ENCODE data around the gene MRGPRG. TPM values are rescaled to one million over a fixed set of nuclear protein-coding genes. Genes with fewer than 3 reads are reported as not detected.

The MRGPRG gene
- polyA plus RNA-seq, 1 donor from 2014 or later, result not detected

DNA sequence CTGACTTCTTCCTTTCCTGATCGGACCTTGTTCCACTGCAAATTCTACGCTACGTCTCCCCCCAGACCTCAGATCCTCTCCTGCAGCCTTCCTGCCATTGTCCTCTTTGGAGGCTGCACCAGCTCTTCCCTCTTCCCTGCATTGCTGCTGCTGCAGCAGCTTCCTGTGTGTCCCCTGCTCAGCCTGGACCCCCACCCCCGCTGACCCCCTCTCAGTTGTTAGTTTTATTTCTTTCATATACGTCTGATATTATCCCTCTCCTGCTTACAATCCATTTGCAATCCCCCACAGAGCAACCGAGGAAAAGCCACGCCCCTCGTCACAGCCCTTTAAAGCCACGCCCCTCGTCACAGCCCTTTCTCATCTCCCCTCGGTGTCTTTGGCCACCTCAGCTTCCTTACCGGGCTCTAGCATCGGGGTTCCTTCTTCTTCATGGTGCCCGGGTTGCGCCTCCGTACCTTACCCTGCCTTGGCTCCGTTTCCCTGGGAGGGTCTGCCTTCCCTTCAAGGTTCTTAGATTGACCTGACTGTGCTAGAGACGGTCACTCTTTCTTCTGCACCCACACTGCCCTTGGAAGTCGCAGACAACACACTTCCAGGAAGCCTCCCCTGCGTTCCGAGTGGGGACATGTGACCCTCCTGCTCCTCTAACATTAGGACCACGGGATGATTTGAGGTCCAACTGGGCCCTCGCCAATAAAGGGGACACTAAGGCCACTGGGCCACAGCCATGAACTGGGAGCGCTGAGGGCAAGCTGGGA is 4.8 kb downstream of the MRGPRG start:
- Histone ChIP-seq H3K27ac (ENCODE audit: low read length) (no peak overlapping the region), H3K4me2 (ENCODE audit: low read length) (no peak overlapping the region), H2AFZ (ENCODE audit: low read depth, low read length) (no peak overlapping the region), H3K4me3 (ENCODE audit: low read length) (no peak overlapping the region), H3K27me3 (ENCODE audit: insufficient read depth, low read depth, low read length) (no peaks in the 10 kb centered on the region), H3K9me2 (ENCODE audit: insufficient read depth, low read length) (no peaks in the 10 kb centered on the region), H3K9ac (ENCODE audit: low read length) (no peak overlapping the region), H3K79me2 (replicated peaks; ENCODE audit: insufficient read depth, low read length) (no peaks in the 10 kb centered on the region), H3F3A (ENCODE audit: insufficient read depth, low read length, poor library complexity, severe bottlenecking) (no peaks in the 10 kb centered on the region), H3K9me3 (ENCODE audit: low read length) (no peaks in the 10 kb centered on the region), H4K20me1 (ENCODE audit: insufficient read depth) (no peaks in the 10 kb centered on the region), H3K36me3 (ENCODE audit: insufficient read depth, low read length) (no peaks in the 10 kb centered on the region)
- TF ChIP-seq SMC3 (conservative IDR thresholded peaks at IDR 0.05; ENCODE audit: poor library complexity) (no peak), POLR2AphosphoS5 (IDR thresholded peaks at IDR 0.05) (no peak), EP300 (conservative IDR thresholded peaks at IDR 0.05; ENCODE audit: poor library complexity, severe bottlenecking) (no peak), MXI1 (conservative IDR thresholded peaks at IDR 0.05; ENCODE audit: poor library complexity, severe bottlenecking) (no peak), RAD21 (conservative IDR thresholded peaks at IDR 0.05) (no peak), EZH2 (IDR thresholded peaks at IDR 0.05; ENCODE audit: borderline replicate concordance, insufficient read depth, low read length, poor library complexity, severe bottlenecking) (no peak), TAF1 (IDR thresholded peaks at IDR 0.05; ENCODE audit: low read depth) (no peak)
- TF ChIP-seq, protein P1, sequence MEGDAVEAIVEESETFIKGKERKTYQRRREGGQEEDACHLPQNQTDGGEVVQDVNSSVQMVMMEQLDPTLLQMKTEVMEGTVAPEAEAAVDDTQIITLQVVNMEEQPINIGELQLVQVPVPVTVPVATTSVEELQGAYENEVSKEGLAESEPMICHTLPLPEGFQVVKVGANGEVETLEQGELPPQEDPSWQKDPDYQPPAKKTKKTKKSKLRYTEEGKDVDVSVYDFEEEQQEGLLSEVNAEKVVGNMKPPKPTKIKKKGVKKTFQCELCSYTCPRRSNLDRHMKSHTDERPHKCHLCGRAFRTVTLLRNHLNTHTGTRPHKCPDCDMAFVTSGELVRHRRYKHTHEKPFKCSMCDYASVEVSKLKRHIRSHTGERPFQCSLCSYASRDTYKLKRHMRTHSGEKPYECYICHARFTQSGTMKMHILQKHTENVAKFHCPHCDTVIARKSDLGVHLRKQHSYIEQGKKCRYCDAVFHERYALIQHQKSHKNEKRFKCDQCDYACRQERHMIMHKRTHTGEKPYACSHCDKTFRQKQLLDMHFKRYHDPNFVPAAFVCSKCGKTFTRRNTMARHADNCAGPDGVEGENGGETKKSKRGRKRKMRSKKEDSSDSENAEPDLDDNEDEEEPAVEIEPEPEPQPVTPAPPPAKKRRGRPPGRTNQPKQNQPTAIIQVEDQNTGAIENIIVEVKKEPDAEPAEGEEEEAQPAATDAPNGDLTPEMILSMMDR (IDR thresholded peaks at IDR 0.05; ENCODE audit: poor library complexity, severe bottlenecking), result no peak
- TF ChIP-seq, protein P2, sequence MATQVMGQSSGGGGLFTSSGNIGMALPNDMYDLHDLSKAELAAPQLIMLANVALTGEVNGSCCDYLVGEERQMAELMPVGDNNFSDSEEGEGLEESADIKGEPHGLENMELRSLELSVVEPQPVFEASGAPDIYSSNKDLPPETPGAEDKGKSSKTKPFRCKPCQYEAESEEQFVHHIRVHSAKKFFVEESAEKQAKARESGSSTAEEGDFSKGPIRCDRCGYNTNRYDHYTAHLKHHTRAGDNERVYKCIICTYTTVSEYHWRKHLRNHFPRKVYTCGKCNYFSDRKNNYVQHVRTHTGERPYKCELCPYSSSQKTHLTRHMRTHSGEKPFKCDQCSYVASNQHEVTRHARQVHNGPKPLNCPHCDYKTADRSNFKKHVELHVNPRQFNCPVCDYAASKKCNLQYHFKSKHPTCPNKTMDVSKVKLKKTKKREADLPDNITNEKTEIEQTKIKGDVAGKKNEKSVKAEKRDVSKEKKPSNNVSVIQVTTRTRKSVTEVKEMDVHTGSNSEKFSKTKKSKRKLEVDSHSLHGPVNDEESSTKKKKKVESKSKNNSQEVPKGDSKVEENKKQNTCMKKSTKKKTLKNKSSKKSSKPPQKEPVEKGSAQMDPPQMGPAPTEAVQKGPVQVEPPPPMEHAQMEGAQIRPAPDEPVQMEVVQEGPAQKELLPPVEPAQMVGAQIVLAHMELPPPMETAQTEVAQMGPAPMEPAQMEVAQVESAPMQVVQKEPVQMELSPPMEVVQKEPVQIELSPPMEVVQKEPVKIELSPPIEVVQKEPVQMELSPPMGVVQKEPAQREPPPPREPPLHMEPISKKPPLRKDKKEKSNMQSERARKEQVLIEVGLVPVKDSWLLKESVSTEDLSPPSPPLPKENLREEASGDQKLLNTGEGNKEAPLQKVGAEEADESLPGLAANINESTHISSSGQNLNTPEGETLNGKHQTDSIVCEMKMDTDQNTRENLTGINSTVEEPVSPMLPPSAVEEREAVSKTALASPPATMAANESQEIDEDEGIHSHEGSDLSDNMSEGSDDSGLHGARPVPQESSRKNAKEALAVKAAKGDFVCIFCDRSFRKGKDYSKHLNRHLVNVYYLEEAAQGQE (IDR thresholded peaks at IDR 0.05; ENCODE audit: borderline replicate concordance), result no peak

DNA sequence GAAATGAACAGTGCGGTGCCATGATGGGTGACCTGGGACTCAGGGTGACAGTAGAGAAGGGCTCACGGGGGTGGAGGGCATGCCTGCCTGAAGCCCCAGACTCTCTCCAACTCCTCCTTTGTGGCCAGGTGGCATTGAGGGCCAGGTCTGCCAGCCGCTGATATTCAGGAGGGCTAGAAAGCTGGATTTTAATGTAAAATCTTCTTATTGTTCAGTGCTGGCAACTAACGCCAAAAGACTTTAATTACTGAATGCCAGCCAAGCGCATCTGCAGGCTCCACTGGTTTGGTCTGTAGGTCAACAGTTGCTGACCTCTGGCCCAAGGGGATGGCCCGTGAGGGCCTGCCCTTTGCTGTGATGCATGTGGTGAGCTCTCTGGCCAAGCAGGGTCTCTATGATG is 10.3 kb downstream of the MRGPRG start:
- Histone ChIP-seq H3K27me3 (ENCODE audit: insufficient read depth, low read depth, low read length) (peaks cover 9% of the 10 kb centered on the region), H3K27ac (ENCODE audit: low read length) (no peak overlapping the region), H3K36me3 (ENCODE audit: insufficient read depth, low read length) (no peaks in the 10 kb centered on the region), H3K79me2 (replicated peaks; ENCODE audit: insufficient read depth, low read length) (no peaks in the 10 kb centered on the region), H4K20me1 (ENCODE audit: insufficient read depth) (no peaks in the 10 kb centered on the region), H3K4me3 (ENCODE audit: low read length) (no peak overlapping the region), H3F3A (ENCODE audit: insufficient read depth, low read length, poor library complexity, severe bottlenecking) (no peaks in the 10 kb centered on the region), H3K9me3 (ENCODE audit: low read length) (no peaks in the 10 kb centered on the region), H2AFZ (ENCODE audit: low read depth, low read length) (no peak overlapping the region), H3K9ac (ENCODE audit: low read length) (no peak overlapping the region), H3K9me2 (ENCODE audit: insufficient read depth, low read length) (no peaks in the 10 kb centered on the region), H3K4me2 (ENCODE audit: low read length) (no peak overlapping the region)
- TF ChIP-seq EP300 (conservative IDR thresholded peaks at IDR 0.05; ENCODE audit: poor library complexity, severe bottlenecking) (no peak), SMC3 (conservative IDR thresholded peaks at IDR 0.05; ENCODE audit: poor library complexity) (no peak), RAD21 (conservative IDR thresholded peaks at IDR 0.05) (no peak), EZH2 (IDR thresholded peaks at IDR 0.05; ENCODE audit: borderline replicate concordance, insufficient read depth, low read length, poor library complexity, severe bottlenecking) (no peak), MXI1 (conservative IDR thresholded peaks at IDR 0.05; ENCODE audit: poor library complexity, severe bottlenecking) (no peak)
- TF ChIP-seq, protein P2 (IDR thresholded peaks at IDR 0.05; ENCODE audit: borderline replicate concordance), result no peak

Measured in neural cell (in vitro differentiated cells).